H9 (cell line): ENCODE results near the gene NEK11. TPM values are rescaled to one million over a fixed set of nuclear protein-coding genes. Genes with fewer than 3 reads are reported as not detected.

Experiments
- DNase-seq: peaks from one replicate; pipeline ENCODE4 v3.0.0-alpha.2; 2017
- H2AFZ ChIP-seq: one replicate; pipeline ENCODE4 v1.6.1; 2013; ENCODE audit warnings: mild to moderate bottlenecking, low read length, control low read depth, moderate library complexity
- H2AK5ac ChIP-seq: 2 replicates; pipeline ENCODE4 v1.6.1; 2013; ENCODE audit warnings: low read length, control low read depth, mixed read lengths; ENCODE audit not compliant: insufficient read length
- H2BK120ac ChIP-seq: one replicate; pipeline ENCODE4 v1.6.1; 2013; ENCODE audit warnings: low read depth, mild to moderate bottlenecking, low read length, control low read depth, inconsistent platforms; ENCODE audit not compliant: poor library complexity, severe bottlenecking
- H2BK12ac ChIP-seq: 2 replicates; pipeline ENCODE4 v1.6.1; 2013; ENCODE audit warnings: low read length, control low read depth, mixed read lengths, low read depth; ENCODE audit not compliant: insufficient read length
- H2BK15ac ChIP-seq: 2 replicates; pipeline ENCODE4 v1.6.1; 2013; ENCODE audit warnings: low read depth, low read length, control low read depth
- H2BK20ac ChIP-seq: one replicate; pipeline ENCODE4 v1.6.1; 2013; ENCODE audit warnings: low read depth, mild to moderate bottlenecking, low read length, control low read depth, inconsistent platforms; ENCODE audit not compliant: poor library complexity, severe bottlenecking
- H2BK5ac ChIP-seq: 2 replicates; pipeline ENCODE4 v1.6.1; 2013; ENCODE audit warnings: low read length, control low read depth, mixed read lengths; ENCODE audit not compliant: insufficient read length
- H3K14ac ChIP-seq: 2 replicates; pipeline ENCODE4 v1.6.1; 2013; ENCODE audit warnings: low read length, control low read depth; ENCODE audit not compliant: insufficient read depth
- H3K18ac ChIP-seq: 2 replicates; pipeline ENCODE4 v1.6.1; 2013; ENCODE audit warnings: low read depth, mild to moderate bottlenecking, mixed read lengths, low read length, control low read depth; ENCODE audit not compliant: insufficient read length
- H3K23ac ChIP-seq: 2 replicates; pipeline ENCODE4 v1.6.1; 2013; ENCODE audit warnings: low read length, control low read depth, mixed read lengths, low read depth; ENCODE audit not compliant: insufficient read length
- H3K23me2 ChIP-seq: 2 replicates; pipeline ENCODE4 v1.6.1; 2013; ENCODE audit warnings: low read depth, mild to moderate bottlenecking, mixed read lengths, low read length, control low read depth; ENCODE audit not compliant: insufficient read length, poor library complexity, severe bottlenecking
- H3K27ac ChIP-seq: 2 replicates; pipeline ENCODE4 v1.5.1; 2013; ENCODE audit warnings: low read length, control low read depth, mixed read lengths, low read depth; ENCODE audit not compliant: insufficient read length
- H3K27me3 ChIP-seq: 2 replicates; pipeline ENCODE4 v1.6.1; 2013; ENCODE audit warnings: low read length, control low read depth, inconsistent platforms; ENCODE audit not compliant: insufficient read depth
- H3K4ac ChIP-seq: 2 replicates; pipeline ENCODE4 v1.6.1; 2013; ENCODE audit warnings: low read depth, mild to moderate bottlenecking, control low read depth, inconsistent platforms, low read length, moderate library complexity
- H3K4me1 ChIP-seq: 2 replicates; pipeline ENCODE4 v1.6.1; 2013; ENCODE audit warnings: low read length, control low read depth, inconsistent platforms; ENCODE audit not compliant: insufficient read depth
- H3K4me2 ChIP-seq: 2 replicates; pipeline ENCODE4 v1.6.1; 2013; ENCODE audit warnings: low read length, control low read depth, mixed read lengths; ENCODE audit not compliant: insufficient read length, insufficient read depth
- H3K56ac ChIP-seq: 2 replicates; pipeline ENCODE4 v1.6.1; 2013; ENCODE audit warnings: low read depth, mild to moderate bottlenecking, mixed read lengths, low read length, control low read depth; ENCODE audit not compliant: insufficient read length
- H3K79me1 ChIP-seq: 2 replicates; pipeline ENCODE4 v1.6.1; 2013; ENCODE audit warnings: low read depth, mild to moderate bottlenecking, moderate library complexity, low read length, control low read depth, inconsistent platforms; ENCODE audit not compliant: insufficient read depth, poor library complexity, severe bottlenecking
- H3K79me2 ChIP-seq: 2 replicates; pipeline ENCODE4 v1.6.1; 2013; ENCODE audit warnings: low read length, control low read depth, inconsistent platforms; ENCODE audit not compliant: insufficient read depth
- H3K9ac ChIP-seq: 2 replicates; pipeline ENCODE4 v1.6.1; 2013; ENCODE audit warnings: low read length, control low read depth, mixed read lengths; ENCODE audit not compliant: insufficient read length; ENCODE audit errors: extremely low read depth
- H3K9me3 ChIP-seq: one replicate; pipeline ENCODE4 v1.6.1; 2013; ENCODE audit warnings: low read depth, low read length, inconsistent platforms; ENCODE audit not compliant: control insufficient read depth
- H3T11ph ChIP-seq: one replicate; pipeline ENCODE4 v1.6.1; 2013; ENCODE audit warnings: mild to moderate bottlenecking, low read length, control low read depth, inconsistent platforms
- H4K20me1 ChIP-seq: one replicate; pipeline ENCODE4 v1.6.1; 2013; ENCODE audit not compliant: control insufficient read depth, insufficient read length, insufficient read depth
- H4K5ac ChIP-seq: 2 replicates; pipeline ENCODE4 v1.6.1; 2013; ENCODE audit warnings: low read depth, mild to moderate bottlenecking, mixed read lengths, low read length, control low read depth; ENCODE audit not compliant: insufficient read length
- H4K8ac ChIP-seq: replicated peaks from 2 replicates; pipeline ENCODE4 v1.6.1; 2013; ENCODE audit warnings: low read length, control low read depth, mixed read lengths, low read depth; ENCODE audit not compliant: insufficient read length
- H4K91ac ChIP-seq: 2 replicates; pipeline ENCODE4 v1.6.1; 2013; ENCODE audit warnings: low read depth, mild to moderate bottlenecking, moderate library complexity, mixed read lengths, low read length, control low read depth; ENCODE audit not compliant: insufficient read length
- H3K27ac Mint-ChIP-seq, 3 experiments: 2 replicates in 2 of 3; 3 replicates in 1 of 3; pipeline ENCODE4 v1.8.0; 2020 to 2021; ENCODE audit warnings: mixed read lengths in 3 of 3, mild to moderate bottlenecking in 1 of 3, moderate library complexity in 1 of 3
- H3K27me3 Mint-ChIP-seq: 2 replicates; pipeline ENCODE4 v1.8.0; 2021; ENCODE audit warnings: low read depth, mild to moderate bottlenecking, moderate library complexity, mixed read lengths
- H3K36me3 Mint-ChIP-seq, 3 experiments: 2 replicates in 2 of 3; 3 replicates in 1 of 3; pipeline ENCODE4 v1.8.0; 2020 to 2021; ENCODE audit warnings: low read depth in 3 of 3, mixed read lengths in 3 of 3; ENCODE audit not compliant: insufficient read depth in 1 of 3
- H3K4me1 Mint-ChIP-seq, 2 experiments: 2 replicates each; pipeline ENCODE4 v1.8.0; 2020; ENCODE audit warnings: mixed read lengths in 2 of 2
- H3K4me3 Mint-ChIP-seq, 2 experiments: 2 replicates in 1 of 2; 3 replicates in 1 of 2; pipeline ENCODE4 v1.8.0; 2020 to 2021; ENCODE audit warnings: mild to moderate bottlenecking in 2 of 2, mixed read lengths in 2 of 2, moderate library complexity in 1 of 2
- H3K9me3 Mint-ChIP-seq, 2 experiments: 2 replicates in 1 of 2; 3 replicates in 1 of 2; pipeline ENCODE4 v1.8.0; 2020; ENCODE audit warnings: mild to moderate bottlenecking in 2 of 2, mixed read lengths in 2 of 2, moderate library complexity in 1 of 2
- WGBS: extraction: QIAGEN DNeasy Blood & Tissue Kit; methylation state at CpG from one replicate; pipeline ENCODE4 v1.1.7; 2013; ENCODE audit warnings: missing lambda C conversion rate, low lambda C conversion rate, mixed read lengths; ENCODE audit not compliant: insufficient read length; ENCODE audit errors: extremely low coverage; 5-methylcytosine and 5-hydroxymethylcytosine counted together
- total RNA-seq: library from RNA; stranded (reverse); gene quantifications from 2 replicates; pipeline ENCODE4 v1.2.1, GENCODE V29; 2021
- TF ChIP-seq, protein P1 (sequence below): fragments of 200-600 bp; sonication (generic); conservative IDR thresholded peaks from 3 replicates; pipeline ENCODE4 v1.8.0; 2021; ENCODE audit warnings: antibody characterized with exemption, mild to moderate bottlenecking

The NEK11 gene
- total RNA-seq, 1 experiment from 2014 or later: 2.5 TPM

- H3K56ac ChIP-seq: no peak overlapping the region
- no peak overlapping the region for H4K8ac ChIP-seq
- TF ChIP-seq, protein P1, sequence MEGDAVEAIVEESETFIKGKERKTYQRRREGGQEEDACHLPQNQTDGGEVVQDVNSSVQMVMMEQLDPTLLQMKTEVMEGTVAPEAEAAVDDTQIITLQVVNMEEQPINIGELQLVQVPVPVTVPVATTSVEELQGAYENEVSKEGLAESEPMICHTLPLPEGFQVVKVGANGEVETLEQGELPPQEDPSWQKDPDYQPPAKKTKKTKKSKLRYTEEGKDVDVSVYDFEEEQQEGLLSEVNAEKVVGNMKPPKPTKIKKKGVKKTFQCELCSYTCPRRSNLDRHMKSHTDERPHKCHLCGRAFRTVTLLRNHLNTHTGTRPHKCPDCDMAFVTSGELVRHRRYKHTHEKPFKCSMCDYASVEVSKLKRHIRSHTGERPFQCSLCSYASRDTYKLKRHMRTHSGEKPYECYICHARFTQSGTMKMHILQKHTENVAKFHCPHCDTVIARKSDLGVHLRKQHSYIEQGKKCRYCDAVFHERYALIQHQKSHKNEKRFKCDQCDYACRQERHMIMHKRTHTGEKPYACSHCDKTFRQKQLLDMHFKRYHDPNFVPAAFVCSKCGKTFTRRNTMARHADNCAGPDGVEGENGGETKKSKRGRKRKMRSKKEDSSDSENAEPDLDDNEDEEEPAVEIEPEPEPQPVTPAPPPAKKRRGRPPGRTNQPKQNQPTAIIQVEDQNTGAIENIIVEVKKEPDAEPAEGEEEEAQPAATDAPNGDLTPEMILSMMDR: no peak
- Mint-ChIP-seq H3K27me3 (no peaks in the 10 kb centered on the region), H3K27ac (no peak overlapping the region), H3K4me3 (no peak overlapping the region), H3K4me1 (peaks cover 0 to 4% of the 10 kb centered on the region in 2 experiments; a peak in 1 of 4 replicates), H3K36me3 (peaks cover 0 to 6% (median 0%) of the 10 kb centered on the region in 3 experiments; a peak in 2 of 7 replicates), H3K9me3 (no peaks in the 10 kb centered on the region; a peak in 1 of 5 replicates)
- no peak overlapping the region for H3K4me2 ChIP-seq
- no peaks in the 10 kb centered on the region for H3K27me3 ChIP-seq
- no peak overlapping the region for H4K5ac ChIP-seq
- DNase-seq: no peak
- H3K27ac ChIP-seq: no peak overlapping the region
- H3K14ac ChIP-seq: no peak overlapping the region
- no peaks in the 10 kb centered on the region for H3K79me2 ChIP-seq
- no peak overlapping the region for H2BK120ac ChIP-seq
- no peaks in the 10 kb centered on the region for H3K4me1 ChIP-seq
- H3K23ac ChIP-seq: no peak overlapping the region
- H2BK12ac ChIP-seq: no peak overlapping the region
- no peak overlapping the region for H3K4ac ChIP-seq
- H3K18ac ChIP-seq: no peak overlapping the region
- no peaks in the 10 kb centered on the region for H3K9me3 ChIP-seq
- H3K23me2 ChIP-seq: no peaks in the 10 kb centered on the region
- H2BK20ac ChIP-seq: no peak overlapping the region
- H2AFZ ChIP-seq: no peak overlapping the region
- no peak overlapping the region for H3T11ph ChIP-seq
- no peaks in the 10 kb centered on the region for H4K20me1 ChIP-seq
- no CpG with 5 or more reads among the region's 5 CpGs for WGBS
- no peak overlapping the region for H2AK5ac ChIP-seq
- H3K79me1 ChIP-seq: no peaks in the 10 kb centered on the region
- H2BK15ac ChIP-seq: no peak overlapping the region
- H4K91ac ChIP-seq: no peak overlapping the region
- H3K9ac ChIP-seq: no peak overlapping the region
- H2BK5ac ChIP-seq: no peak overlapping the region
These were observed 10.3 kb downstream of the NEK11 start for GRCh38 chr3:131036986-131037385.
